H1 (cell line): ENCODE measurements around the gene KRTAP5-8. TPM values are rescaled to one million over a fixed set of nuclear protein-coding genes. Genes with fewer than 3 reads are reported as not detected.

Experiments used
- CTCF ChIA-PET: fragments of 300-600 bp; sonication (Branson Sonifier 250); formaldehyde crosslinking; loops from one replicate; lab custom pipeline; 2021; ENCODE audit not compliant: partially characterized antibody; lab: Charles Lee
- POLR2A ChIA-PET: fragments of 300-600 bp; sonication (Branson Sonifier 250); formaldehyde crosslinking; loops from one replicate; lab custom pipeline; 2021; ENCODE audit warnings: inconsistent platforms; ENCODE audit not compliant: partially characterized antibody; lab: Charles Lee
- DNase-seq, 2 experiments: peaks; one replicate each; pipeline versions ENCODE4 v3.0.0 to v3.0.0-alpha.2; 2010 to 2022; ENCODE audit warnings: low spot score in 2 of 2, low read depth in 1 of 2, mixed read lengths in 1 of 2
- FAIRE-seq: peaks from 2 replicates; lab custom pipeline; 2011; peaks lifted over from hg19 to GRCh38; lab: Jason Lieb, UNC
- H2AFZ ChIP-seq: 2 replicates; pipeline ENCODE4 v1.8.1; 2012; ENCODE audit warnings: low read length, inconsistent platforms
- H2AK5ac ChIP-seq: 2 replicates; pipeline ENCODE4 v1.6.1; 2013; ENCODE audit warnings: low read depth, low read length
- H2BK120ac ChIP-seq: replicated peaks from 2 replicates; pipeline ENCODE3; 2013; ENCODE audit warnings: low read depth, low read length, inconsistent platforms
- H2BK12ac ChIP-seq: 2 replicates; pipeline ENCODE4 v1.6.1; 2013; ENCODE audit warnings: low read depth, low read length
- H2BK15ac ChIP-seq: 2 replicates; pipeline ENCODE4 v1.6.1; 2013; ENCODE audit warnings: low read length
- H2BK20ac ChIP-seq: 2 replicates; pipeline ENCODE4 v1.6.1; 2013; ENCODE audit warnings: low read length
- H2BK5ac ChIP-seq: 2 replicates; pipeline ENCODE4 v1.6.1; 2013; ENCODE audit warnings: low read depth, low read length
- H3K14ac ChIP-seq: 2 replicates; pipeline ENCODE4 v1.6.1; 2013; ENCODE audit warnings: inconsistent platforms; ENCODE audit not compliant: insufficient read length
- H3K18ac ChIP-seq: 2 replicates; pipeline ENCODE4 v1.6.1; 2013; ENCODE audit warnings: low read length; ENCODE audit errors: extremely low read depth
- H3K23ac ChIP-seq: 2 replicates; pipeline ENCODE4 v1.6.1; 2013; ENCODE audit warnings: inconsistent platforms; ENCODE audit not compliant: insufficient read length
- H3K23me2 ChIP-seq: 2 replicates; pipeline ENCODE4 v1.6.1; 2013; ENCODE audit warnings: low read depth, low read length
- H3K27ac ChIP-seq: 2 replicates; pipeline ENCODE4 v1.6.1; 2011; ENCODE audit warnings: low read depth, low read length, inconsistent platforms
- H3K27me3 ChIP-seq, 4 experiments: replicated peaks in 1 of 4; 1 replicate in 1 of 4; 2 replicates in 3 of 4; pipeline versions ENCODE4 v1.6.1 to v1.8.1; 2011 to 2013; ENCODE audit warnings: low read length in 3 of 4, mild to moderate bottlenecking in 3 of 4, inconsistent platforms in 2 of 4, mixed read lengths in 2 of 4, moderate library complexity in 1 of 4; ENCODE audit not compliant: control insufficient read depth in 3 of 4, insufficient read depth in 3 of 4; ENCODE audit errors: extremely low read depth in 1 of 4
- H3K36me3 ChIP-seq, 4 experiments: 2 replicates each; pipeline versions ENCODE4 v1.6.1 to v1.8.1; 2011 to 2013; ENCODE audit warnings: mild to moderate bottlenecking in 4 of 4, low read length in 3 of 4, moderate library complexity in 2 of 4, control low read depth in 1 of 4, inconsistent platforms in 1 of 4; ENCODE audit not compliant: insufficient read depth in 4 of 4, control insufficient read depth in 2 of 4
- H3K4ac ChIP-seq: replicated peaks from 2 replicates; pipeline ENCODE3; 2013; ENCODE audit warnings: low read length, low read depth, mixed read lengths, inconsistent platforms; ENCODE audit not compliant: insufficient read length
- H3K4me1 ChIP-seq, 4 experiments: replicated peaks in 1 of 4; 1 replicate in 1 of 4; 2 replicates in 3 of 4; pipeline versions ENCODE4 v1.6.1 to v1.8.1; 2011 to 2013; ENCODE audit warnings: low read length in 3 of 4, inconsistent platforms in 2 of 4, mixed read lengths in 1 of 4; ENCODE audit not compliant: insufficient read depth in 4 of 4, control insufficient read depth in 3 of 4
- H3K4me2 ChIP-seq, 2 experiments: 2 replicates each; pipeline versions ENCODE4 v1.6.1 to v1.8.1; 2011 to 2013; ENCODE audit warnings: low read depth in 2 of 2, low read length in 2 of 2, control low read depth in 1 of 2, inconsistent platforms in 1 of 2, mild to moderate bottlenecking in 1 of 2; ENCODE audit not compliant: insufficient read depth in 1 of 2
- H3K4me3 ChIP-seq, 4 experiments: fragments of 200-600, 300-600 bp in 1 of 4; sonication (generic), shearing (Covaris generic), sonication (Bioruptor Twin) in 1 of 4; 2 replicates each; pipeline versions ENCODE4 v1.5.1 to v1.8.1; 2011 to 2016; ENCODE audit warnings: low read length in 4 of 4, low read depth in 3 of 4, control low read depth in 2 of 4, inconsistent platforms in 2 of 4, mild to moderate bottlenecking in 2 of 4, mixed read lengths in 1 of 4, moderate library complexity in 1 of 4; ENCODE audit not compliant: insufficient read depth in 2 of 4; ENCODE audit errors: extremely low read depth in 1 of 4
- H3K56ac ChIP-seq: replicated peaks from 2 replicates; pipeline ENCODE3; 2013; ENCODE audit warnings: low read depth, mild to moderate bottlenecking, mixed read lengths, low read length, inconsistent platforms; ENCODE audit not compliant: insufficient read length
- H3K79me1 ChIP-seq: 2 replicates; pipeline ENCODE4 v1.6.1; 2013; ENCODE audit warnings: low read depth, low read length, control low read depth
- H3K79me2 ChIP-seq, 2 experiments: 2 replicates each; pipeline versions ENCODE4 v1.6.1 to v1.8.1; 2012 to 2013; ENCODE audit warnings: low read length in 2 of 2, mild to moderate bottlenecking in 2 of 2, inconsistent platforms in 1 of 2; ENCODE audit not compliant: insufficient read depth in 2 of 2, control insufficient read depth in 1 of 2
- H3K9ac ChIP-seq, 4 experiments: replicated peaks in 1 of 4; 1 replicate in 1 of 4; 2 replicates in 3 of 4; pipeline versions ENCODE4 v1.6.1 to v1.8.1; 2011 to 2013; ENCODE audit warnings: low read depth in 3 of 4, low read length in 3 of 4, control low read depth in 2 of 4, mild to moderate bottlenecking in 2 of 4, moderate library complexity in 2 of 4, inconsistent platforms in 1 of 4; ENCODE audit errors: extremely low read depth in 1 of 4
- H3K9me3 ChIP-seq, 2 experiments: 2 replicates each; pipeline versions ENCODE4 v1.6.1 to v1.8.1; 2012 to 2013; ENCODE audit warnings: mild to moderate bottlenecking in 2 of 2, moderate library complexity in 2 of 2, control low read depth in 1 of 2, inconsistent platforms in 1 of 2, low read depth in 1 of 2, low read length in 1 of 2, mixed read lengths in 1 of 2; ENCODE audit not compliant: insufficient read depth in 2 of 2
- H4K20me1 ChIP-seq, 2 experiments: replicated peaks in 1 of 2; 2 replicates each; pipeline versions ENCODE3 to v1.8.1; 2011 to 2013; ENCODE audit warnings: inconsistent platforms in 2 of 2, low read length in 2 of 2, mild to moderate bottlenecking in 1 of 2; ENCODE audit not compliant: insufficient read depth in 2 of 2, control insufficient read depth in 1 of 2
- H4K5ac ChIP-seq: 2 replicates; pipeline ENCODE4 v1.6.1; 2013; ENCODE audit warnings: low read length, low read depth, mixed read lengths, inconsistent platforms; ENCODE audit not compliant: insufficient read length
- H4K8ac ChIP-seq: 2 replicates; pipeline ENCODE4 v1.8.0; 2013; ENCODE audit warnings: mild to moderate bottlenecking, moderate library complexity, low read length, inconsistent platforms; ENCODE audit not compliant: insufficient read depth; ENCODE audit errors: extremely low read depth
- H4K91ac ChIP-seq: replicated peaks from 2 replicates; pipeline ENCODE3; 2013; ENCODE audit warnings: low read length, mixed read lengths, inconsistent platforms; ENCODE audit not compliant: insufficient read length
- ASH2L ChIP-seq: fragments of 200-600, 300-600 bp; sonication (generic); IDR thresholded peaks from one replicate; pipeline ENCODE4 v1.7.1; 2017; ENCODE audit warnings: low read length
- BCL11A ChIP-seq, 2 experiments: IDR thresholded peaks; one replicate each; pipeline ENCODE4 v1.6.1; 2011; ENCODE audit warnings: low read depth in 2 of 2, low read length in 2 of 2, mild to moderate bottlenecking in 2 of 2
- EGR1 ChIP-seq: IDR thresholded peaks from 2 replicates; pipeline ENCODE4 v1.6.1; 2011; ENCODE audit warnings: low read depth, low read length, borderline replicate concordance
- EZH2 ChIP-seq: fragments of 200-600 bp; sonication (generic); IDR thresholded peaks from 2 replicates; pipeline ENCODE4 v1.7.1; 2012; ENCODE audit warnings: low read depth, mild to moderate bottlenecking, moderate library complexity, low read length, inconsistent platforms; ENCODE audit not compliant: severe bottlenecking
- GTF2F1 ChIP-seq: IDR thresholded peaks from 2 replicates; pipeline ENCODE4 v1.6.1; 2012; ENCODE audit warnings: low read depth, low read length, improper control_type of control experiment, borderline replicate concordance
- HDAC6 ChIP-seq: IDR thresholded peaks from one replicate; pipeline ENCODE4 v1.7.1; 2012; ENCODE audit warnings: low read depth, mild to moderate bottlenecking, inconsistent platforms, low read length, moderate library complexity
- NRF1 ChIP-seq: IDR thresholded peaks from 2 replicates; pipeline ENCODE4 v1.6.1; 2011; ENCODE audit warnings: mild to moderate bottlenecking, low read depth, low read length, improper control_type of control experiment
- POU5F1 ChIP-seq: IDR thresholded peaks from 2 replicates; pipeline ENCODE4 v1.6.1; 2011; ENCODE audit warnings: low read depth, mild to moderate bottlenecking, low read length, moderate library complexity
- RNF2 ChIP-seq: fragments of 200-900, 300-1000 bp; sonication (generic); IDR thresholded peaks from 2 replicates; pipeline ENCODE4 v1.7.1; 2016; ENCODE audit warnings: borderline replicate concordance, low read depth, mild to moderate bottlenecking, antibody characterized with exemption, low read length; ENCODE audit not compliant: poor library complexity, severe bottlenecking; ENCODE audit errors: missing control alignments
- SAP30 ChIP-seq: fragments of 300-600 bp; sonication (generic); IDR thresholded peaks from 2 replicates; pipeline ENCODE4 v1.7.1; 2012; ENCODE audit warnings: low read length, moderate library complexity, mild to moderate bottlenecking, inconsistent platforms; ENCODE audit not compliant: insufficient read depth, insufficient replicate concordance
- SIX5 ChIP-seq: IDR thresholded peaks from 2 replicates; pipeline ENCODE4 v1.6.1; 2011; ENCODE audit warnings: mild to moderate bottlenecking, low read depth, low read length
- SP1 ChIP-seq: IDR thresholded peaks from 2 replicates; pipeline ENCODE4 v1.6.1; 2011; ENCODE audit warnings: low read depth, low read length
- SP2 ChIP-seq: IDR thresholded peaks from 2 replicates; pipeline ENCODE4 v1.6.1; 2012; ENCODE audit warnings: mild to moderate bottlenecking, low read length, inconsistent platforms
- TCF12 ChIP-seq: IDR thresholded peaks from 2 replicates; pipeline ENCODE4 v1.6.1; 2011; ENCODE audit warnings: low read depth, mild to moderate bottlenecking, low read length
- YY1 ChIP-seq: IDR thresholded peaks from 2 replicates; pipeline ENCODE4 v1.6.1; 2011; ENCODE audit warnings: low read depth, mild to moderate bottlenecking, low read length
- WGBS, 2 experiments: shearing (Covaris generic) in 1 of 2; methylation state at CpG; one replicate each; pipeline versions ENCODE4 v1.1.6 to v1.1.7; 2013 to 2015; ENCODE audit warnings: low lambda C conversion rate in 2 of 2, mixed read lengths in 2 of 2, inconsistent platforms in 1 of 2, low coverage in 1 of 2, missing lambda C conversion rate in 1 of 2; ENCODE audit not compliant: insufficient replicate concordance in 2 of 2, insufficient coverage in 1 of 2, insufficient read length in 1 of 2; ENCODE audit errors: extremely low coverage in 1 of 2, missing lambda C conversion rate in 1 of 2; 5-methylcytosine and 5-hydroxymethylcytosine counted together
- polyA plus RNA-seq, 7 experiments: library from polyadenylated mRNA; depleted of rRNA in 3 of 7; stranded (reverse) in 5 of 7; unstranded in 2 of 7; fragments of >200 nt in 5 of 7; fragments of 200-250 nt in 2 of 7; gene quantifications; 1 replicate in 5 of 7; 2 replicates in 1 of 7; 4 replicates in 1 of 7; pipeline versions ENCODE4 v1.2.1 to v1.2.3, GENCODE V29; 2011 to 2013; ENCODE audit warnings: missing spikeins in 2 of 7, mixed read lengths in 2 of 7
- total RNA-seq: library from RNA; stranded (reverse); fragmentation: NEBNext Ultra II Directional; extraction: Animal tissue kit (Norgen Biotek cat#: 25700); gene quantifications from 2 replicates; pipeline ENCODE4 v1.2.1, GENCODE V29; 2021

Gene KRTAP5-8
- total and polyA plus RNA-seq, 2 of the 8 experiments (the other 6 are each of a cell fraction or from before 2014, with no cell fraction given) = not detected

- Histone ChIP-seq H2BK120ac (no peak overlapping the region), H3K18ac (no peak overlapping the region), H3K9me3 (no peaks in the 10 kb centered on the region), H3K14ac (no peak overlapping the region), H3K27ac (no peak overlapping the region), H3K4me3 (no peak overlapping the region), H2BK5ac (no peak overlapping the region), H4K20me1 (no peaks in the 10 kb centered on the region), H2AK5ac (no peak overlapping the region), H2BK15ac (no peak overlapping the region), H3K4me2 (no peak overlapping the region), H2AFZ (no peak overlapping the region), H2BK12ac (no peak overlapping the region), H2BK20ac (no peak overlapping the region), H3K4me1 (no peaks in the 10 kb centered on the region), H3K79me1 (no peaks in the 10 kb centered on the region), H3K79me2 (no peaks in the 10 kb centered on the region), H3K23ac (no peak overlapping the region), H4K8ac (no peak overlapping the region), H4K5ac (no peak overlapping the region), H3K4ac (no peak overlapping the region), H3K56ac (no peak overlapping the region), H4K91ac (no peak overlapping the region), H3K27me3 (no peaks in the 10 kb centered on the region), H3K9ac (no peak overlapping the region), H3K36me3 (no peaks in the 10 kb centered on the region), H3K23me2 (no peaks in the 10 kb centered on the region; the same call in 1 of the 2 replicates)
- no peak for FAIRE-seq
- ChIA-PET POLR2A (no interaction called here), CTCF (interaction anchor here (1.2 to 1.7 kb wide), 2 partner anchors 11 to 33 kb away, joined by 3 to 5 read pairs; no protein-coding TSS in a partner anchor)
- WGBS, 2 experiments = 91% methylated on average over 11 of the region's 11 CpGs; no CpG with 5 or more reads in 1 of the 2 experiments
- peak in 1 of 2 experiments; percentile 13 for DNase-seq
- TF ChIP-seq SP1 (no peak), YY1 (no peak), EGR1 (no peak), HDAC6 (no peak), BCL11A (IDR thresholded peaks at IDR 0.05; ENCODE audit: low read depth in 2 of 2, low read length in 2 of 2) (no peak), ASH2L (no peak), POU5F1 (no peak), RNF2 (no peak), NRF1 (no peak), TCF12 (no peak), GTF2F1 (no peak), SAP30 (no peak), SP2 (no peak), EZH2 (no peak), SIX5 (no peak)
Measured at GRCh38 chr11:71530602-71531001, 7.2 kb upstream of the KRTAP5-8 start.
